ENCODE results near the gene DRD4. TPM values are rescaled to one million over a fixed set of nuclear protein-coding genes. Genes with fewer than 3 reads are reported as not detected.

DRD4 gene
- total RNA-seq, 1 donor from 2014 or later = 0.33 TPM

- Mint-ChIP-seq H3K27ac (ENCODE audit: unreplicated experiment) (no peak overlapping the region), H3K4me1 (ENCODE audit: unreplicated experiment) (peaks cover 6% of the 10 kb centered on the region), H3K36me3 (ENCODE audit: low read depth, unreplicated experiment) (peaks cover 42% of the 10 kb centered on the region), H3K9me3 (ENCODE audit: unreplicated experiment) (no peaks in the 10 kb centered on the region), H3K27me3 (ENCODE audit: unreplicated experiment) (peaks cover 13% of the 10 kb centered on the region), H3K4me3 (ENCODE audit: unreplicated experiment) (no peak overlapping the region)
- DNase-seq (ENCODE audit: low spot score) = no peak
- TF ChIP-seq CTCF (IDR thresholded peaks at IDR 0.05; ENCODE audit: unreplicated experiment) = no peak
These were observed 46.1 kb upstream of the DRD4 start for GRCh38 chr11:590997-591396.

GRCh38 chr11:592501-592900 is 44.6 kb upstream of the DRD4 start:
- TF ChIP-seq CTCF (IDR thresholded peaks at IDR 0.05; ENCODE audit: unreplicated experiment) = no peak

GRCh38 chr11:592918-593317 is 44.2 kb upstream of the DRD4 start:
- Mint-ChIP-seq H3K36me3 (ENCODE audit: low read depth, unreplicated experiment) (peaks cover 41% of the 10 kb centered on the region), H3K27me3 (ENCODE audit: unreplicated experiment) (peaks cover 12% of the 10 kb centered on the region), H3K9me3 (ENCODE audit: unreplicated experiment) (no peaks in the 10 kb centered on the region), H3K4me1 (ENCODE audit: unreplicated experiment) (peaks cover 2% of the 10 kb centered on the region), H3K4me3 (ENCODE audit: unreplicated experiment) (no peak overlapping the region), H3K27ac (ENCODE audit: unreplicated experiment) (no peak overlapping the region)
- no peak for TF ChIP-seq CTCF (IDR thresholded peaks at IDR 0.05; ENCODE audit: unreplicated experiment)
- no peak for DNase-seq (ENCODE audit: low spot score)

More at GRCh38 chr11:592501-592900, 44.6 kb upstream of the DRD4 start:
- peaks cover 43% of the 10 kb centered on the region for H3K36me3 Mint-ChIP-seq (ENCODE audit: low read depth, unreplicated experiment)
- H3K9me3 Mint-ChIP-seq (ENCODE audit: unreplicated experiment) = no peaks in the 10 kb centered on the region
- peaks cover 12% of the 10 kb centered on the region for H3K27me3 Mint-ChIP-seq (ENCODE audit: unreplicated experiment)
- peaks cover 3% of the 10 kb centered on the region for H3K4me1 Mint-ChIP-seq (ENCODE audit: unreplicated experiment)
- DNase-seq (ENCODE audit: low spot score) = no peak
- peak overlapping the region; percentile 78 for H3K4me3 Mint-ChIP-seq (ENCODE audit: unreplicated experiment)
- peak overlapping the region; percentile 72 for H3K27ac Mint-ChIP-seq (ENCODE audit: unreplicated experiment)

GRCh38 chr11:593347-593746 is 43.7 kb upstream of the DRD4 start:
- no peak for TF ChIP-seq CTCF (IDR thresholded peaks at IDR 0.05; ENCODE audit: unreplicated experiment)
- H3K4me1 Mint-ChIP-seq (ENCODE audit: unreplicated experiment) = no peaks in the 10 kb centered on the region
- H3K36me3 Mint-ChIP-seq (ENCODE audit: low read depth, unreplicated experiment) = peaks cover 41% of the 10 kb centered on the region
- H3K4me3 Mint-ChIP-seq (ENCODE audit: unreplicated experiment) = no peak overlapping the region
- H3K9me3 Mint-ChIP-seq (ENCODE audit: unreplicated experiment) = no peaks in the 10 kb centered on the region
- H3K27ac Mint-ChIP-seq (ENCODE audit: unreplicated experiment) = no peak overlapping the region
- DNase-seq (ENCODE audit: low spot score) = no peak
- peaks cover 9% of the 10 kb centered on the region for H3K27me3 Mint-ChIP-seq (ENCODE audit: unreplicated experiment)

- no peak for DNase-seq (ENCODE audit: low spot score)
- H3K27me3 Mint-ChIP-seq (ENCODE audit: unreplicated experiment) = peaks cover 4% of the 10 kb centered on the region
- H3K9me3 Mint-ChIP-seq (ENCODE audit: unreplicated experiment) = no peaks in the 10 kb centered on the region
- no peak overlapping the region for H3K4me3 Mint-ChIP-seq (ENCODE audit: unreplicated experiment)
- H3K27ac Mint-ChIP-seq (ENCODE audit: unreplicated experiment) = no peak overlapping the region
- H3K4me1 Mint-ChIP-seq (ENCODE audit: unreplicated experiment) = no peaks in the 10 kb centered on the region
- peaks cover 37% of the 10 kb centered on the region for H3K36me3 Mint-ChIP-seq (ENCODE audit: low read depth, unreplicated experiment)
- TF ChIP-seq CTCF (IDR thresholded peaks at IDR 0.05; ENCODE audit: unreplicated experiment) = no peak
These were observed 41.7 kb upstream of the DRD4 start for GRCh38 chr11:595400-595799.

All from endothelial cell (in vitro differentiated cells).